Progenitor cell of endocrine pancreas (in vitro differentiated cells): Measurements from ENCODE around the gene BACH2. TPM values are rescaled to one million over a fixed set of nuclear protein-coding genes. Genes with fewer than 3 reads are reported as not detected.

Experiments
- DNase-seq: peaks from one replicate; pipeline ENCODE4 v3.0.0; 2021; ENCODE audit warnings: low spot score; ENCODE audit not compliant: unreplicated experiment
- H3K27ac Mint-ChIP-seq: 2 replicates; pipeline ENCODE4 v1.8.0; 2021; ENCODE audit warnings: mild to moderate bottlenecking, moderate library complexity, mixed read lengths
- H3K27me3 Mint-ChIP-seq: 2 replicates; pipeline ENCODE4 v1.8.0; 2021; ENCODE audit warnings: mixed read lengths
- H3K36me3 Mint-ChIP-seq: 2 replicates; pipeline ENCODE4 v1.8.0; 2022; ENCODE audit warnings: mixed read lengths; ENCODE audit not compliant: insufficient read depth
- H3K4me1 Mint-ChIP-seq: 2 replicates; pipeline ENCODE4 v1.8.0; 2021; ENCODE audit warnings: low read depth, mixed read lengths
- H3K4me3 Mint-ChIP-seq: 2 replicates; pipeline ENCODE4 v1.8.0; 2021; ENCODE audit warnings: low read depth, mild to moderate bottlenecking, moderate library complexity, mixed read lengths
- H3K9me3 Mint-ChIP-seq: 2 replicates; pipeline ENCODE4 v1.8.0; 2021; ENCODE audit warnings: low read depth, mixed read lengths
- CTCF ChIP-seq: fragments of 200-600 bp; sonication (generic); IDR thresholded peaks from one replicate; pipeline ENCODE4 v1.5.0; 2021; ENCODE audit warnings: antibody characterized with exemption, mild to moderate bottlenecking; ENCODE audit not compliant: unreplicated experiment
- total RNA-seq: library from RNA; stranded (reverse); gene quantifications from 2 replicates; pipeline ENCODE4 v1.2.1, GENCODE V29; 2021

BACH2 gene
- total RNA-seq, 1 donor from 2014 or later, result 11.2 TPM

- Mint-ChIP-seq H3K4me1 (peaks cover 7% of the 10 kb centered on the region), H3K9me3 (no peaks in the 10 kb centered on the region)
These were observed 333.3 kb downstream of the BACH2 start for GRCh38 chr6:89963391-89963790.

GRCh38 chr6:89961481-89961880 lies 335.2 kb downstream of the BACH2 start:
- Mint-ChIP-seq H3K36me3 (no peaks in the 10 kb centered on the region), H3K9me3 (no peaks in the 10 kb centered on the region), H3K4me1 (peaks cover 7% of the 10 kb centered on the region), H3K27me3 (no peaks in the 10 kb centered on the region), H3K27ac (no peak overlapping the region), H3K4me3 (no peak overlapping the region)
- TF ChIP-seq CTCF, result no peak
- DNase-seq, result no peak

More at GRCh38 chr6:89963391-89963790, 333.3 kb downstream of the BACH2 start:
- Mint-ChIP-seq H3K36me3 (no peaks in the 10 kb centered on the region), H3K4me3 (no peak overlapping the region), H3K27me3 (peaks cover 3% of the 10 kb centered on the region), H3K27ac (no peak overlapping the region)
- TF ChIP-seq CTCF, result no peak
- DNase-seq, result no peak

GRCh38 chr6:89959883-89960282 lies 336.8 kb downstream of the BACH2 start:
- no peaks in the 10 kb centered on the region for H3K36me3 Mint-ChIP-seq
- H3K4me1 Mint-ChIP-seq, result peaks cover 7% of the 10 kb centered on the region
- TF ChIP-seq CTCF, result no peak
- H3K27me3 Mint-ChIP-seq, result no peaks in the 10 kb centered on the region
- H3K4me3 Mint-ChIP-seq, result no peak overlapping the region
- no peak for DNase-seq
- H3K27ac Mint-ChIP-seq, result peak overlapping the region; percentile 73
- H3K9me3 Mint-ChIP-seq, result no peaks in the 10 kb centered on the region

- no peak for DNase-seq
- Mint-ChIP-seq H3K4me1 (peaks cover 14% of the 10 kb centered on the region), H3K27me3 (peaks cover 3% of the 10 kb centered on the region), H3K36me3 (peaks cover 2% of the 10 kb centered on the region), H3K9me3 (no peaks in the 10 kb centered on the region), H3K27ac (no peak overlapping the region), H3K4me3 (no peak overlapping the region)
- no peak for TF ChIP-seq CTCF
These were observed 340.5 kb downstream of the BACH2 start for GRCh38 chr6:89956182-89956581.

GRCh38 chr6:89955364-89955763 lies 341.3 kb downstream of the BACH2 start:
- no peak overlapping the region for H3K27ac Mint-ChIP-seq
- DNase-seq, result no peak
- no peaks in the 10 kb centered on the region for H3K9me3 Mint-ChIP-seq
- H3K36me3 Mint-ChIP-seq, result peaks cover 3% of the 10 kb centered on the region
- no peak for TF ChIP-seq CTCF
- peaks cover 14% of the 10 kb centered on the region for H3K4me1 Mint-ChIP-seq
- H3K4me3 Mint-ChIP-seq, result no peak overlapping the region
- peaks cover 3% of the 10 kb centered on the region for H3K27me3 Mint-ChIP-seq
